Left renal cortex interstitium (tissue), 4 donors: ENCODE results near the gene GJC3. TPM values are rescaled to one million over a fixed set of nuclear protein-coding genes. Genes with fewer than 3 reads are reported as not detected.
"Not testable (repeated sequence)": the region's sequence is repeated elsewhere in the genome, so short reads cannot be mapped to it uniquely, and the experiment has no call there.

ENCODE experiments used
- DNase-seq, 4 donors: peaks; one replicate each; pipeline ENCODE4 v3.0.0-alpha.2; 2013; ENCODE audit warnings: low read depth in 4 of 4, low spot score in 2 of 4, missing footprints in 1 of 4
- polyA plus RNA-seq, 4 donors: library from polyadenylated mRNA; unstranded; fragments of 120-200 nt; gene quantifications; one replicate each; pipeline ENCODE4 v1.2.1, GENCODE V29; 2013; ENCODE audit not compliant: insufficient read length in 4 of 4

Gene GJC3
- polyA plus RNA-seq, 4 donors: 0.76 to 1.4 (median 1.2) TPM

DNA sequence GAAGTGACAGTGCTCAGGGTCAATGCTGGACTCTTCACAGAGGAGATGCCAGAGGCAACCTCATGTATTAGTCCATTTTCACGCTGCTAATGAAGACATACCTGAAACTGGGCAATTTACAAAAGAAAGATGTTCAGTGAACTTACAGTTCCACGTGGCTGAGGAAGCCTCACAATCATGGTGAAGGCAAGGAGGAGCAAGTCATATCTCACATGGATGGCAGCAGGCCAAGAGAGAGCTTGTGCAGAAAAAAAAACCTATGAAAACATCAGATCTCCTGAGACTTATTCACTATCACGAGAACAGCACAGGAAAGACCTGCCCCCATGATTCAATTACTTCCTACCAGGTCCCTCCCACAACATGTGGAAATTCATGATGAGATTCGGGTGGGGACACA, 5.6 kb upstream of the GJC3 start:
- DNase-seq: not testable (repeated sequence)

GRCh38 chr7:99930376-99930775, 956 bp upstream of the GJC3 start:
- DNase-seq: no peak

DNA sequence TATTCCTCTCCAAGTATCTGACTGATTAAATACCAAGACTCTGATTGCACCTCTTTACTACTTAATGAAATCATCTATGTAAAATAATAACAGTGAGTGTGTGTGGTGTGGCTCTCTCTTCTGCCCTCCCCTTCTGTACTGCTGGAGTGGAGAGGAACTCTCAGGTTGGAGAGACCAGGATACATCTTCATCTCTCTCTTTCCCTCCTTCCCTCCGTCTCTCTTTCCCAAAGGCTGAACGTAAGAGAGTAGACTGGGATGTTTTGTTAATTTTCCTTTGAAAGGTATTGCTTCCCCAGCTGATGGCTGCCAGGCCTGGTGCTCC, 272 bp upstream of the GJC3 start:
- no peak for DNase-seq

DNA sequence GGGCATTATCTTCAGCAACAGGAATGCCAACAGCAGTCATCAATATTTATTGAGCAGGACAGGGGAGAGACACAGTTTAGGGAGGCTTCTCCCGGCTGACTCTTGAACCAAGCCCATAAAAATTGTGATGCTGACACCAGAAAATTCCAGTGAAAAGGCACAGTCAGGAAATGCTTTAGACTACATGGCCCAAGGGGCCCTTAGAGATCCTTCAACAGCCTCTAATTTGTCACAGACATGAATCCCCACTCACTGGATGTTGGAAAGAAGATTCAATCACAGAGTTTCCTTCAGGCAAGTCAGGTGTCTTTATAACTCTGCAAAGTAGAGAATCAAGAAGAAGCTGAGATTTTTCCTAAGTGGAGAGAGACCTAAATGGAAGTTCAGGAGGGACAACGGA, 1.2 kb downstream of the GJC3 start:
- no peak for DNase-seq

GRCh38 chr7:99927536-99927935, 1.9 kb downstream of the GJC3 start:
- DNase-seq: no peak

GRCh38 chr7:99926321-99926720, 3.1 kb downstream of the GJC3 start:
- DNase-seq: no peak

- no peak for DNase-seq
These were observed 6.2 kb downstream of the GJC3 start for GRCh38 chr7:99923200-99923599.

DNA sequence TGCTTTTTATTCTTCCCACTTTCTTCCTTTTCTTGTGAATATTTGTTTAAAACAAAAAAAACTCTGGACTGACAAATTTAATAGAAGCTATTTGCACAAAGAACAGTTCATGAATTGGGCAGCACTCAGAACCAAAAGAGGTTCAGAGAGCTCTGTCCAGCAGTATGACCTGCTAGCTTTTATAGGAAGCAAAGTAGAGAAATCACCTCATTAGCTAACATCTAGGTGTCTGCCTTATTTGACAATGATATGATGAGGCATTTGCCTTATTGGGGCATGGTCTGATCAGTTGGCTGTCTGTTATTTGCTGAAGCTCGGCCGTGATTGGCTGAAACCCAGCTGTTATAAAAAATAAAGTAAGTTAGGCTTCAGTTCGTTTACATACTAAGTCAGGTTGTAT, 9.3 kb downstream of the GJC3 start:
- DNase-seq: no peak

DNA sequence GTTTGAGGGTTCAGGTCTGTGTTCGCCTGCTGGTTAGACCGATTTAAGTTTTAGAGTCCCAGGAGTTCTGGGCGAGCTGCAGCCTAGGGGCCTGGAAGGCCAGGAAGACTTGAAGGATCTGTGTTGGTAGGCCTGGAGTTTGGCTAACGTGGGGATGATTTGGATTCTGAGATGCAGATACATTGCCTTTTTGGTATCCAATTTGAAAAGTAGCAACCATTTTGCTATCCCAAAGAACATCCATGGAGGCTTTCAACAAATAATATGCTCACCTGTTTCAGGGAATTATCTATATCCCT, 9.7 kb downstream of the GJC3 start:
- peak in 1 of 4 donors; percentile 27 for DNase-seq

GRCh38 chr7:99918959-99919813, 10.2 kb downstream of the GJC3 start, which contains the start of gene TRIM4:
Gene TRIM4, minus strand, starts transcription at chr7:99919530. Its CDS starts 129 bp downstream, at chr7:99919401.
- DNase-seq: peak; percentile 56 to 78 (median 70)

GRCh38 chr7:99910976-99911375, 18.4 kb downstream of the GJC3 start:
- DNase-seq: no peak

GRCh38 chr7:99901581-99901980, 27.8 kb downstream of the GJC3 start:
- DNase-seq: no peak

GRCh38 chr7:99899830-99900519, 29.4 kb downstream of the GJC3 start:
- no peak for DNase-seq

DNA sequence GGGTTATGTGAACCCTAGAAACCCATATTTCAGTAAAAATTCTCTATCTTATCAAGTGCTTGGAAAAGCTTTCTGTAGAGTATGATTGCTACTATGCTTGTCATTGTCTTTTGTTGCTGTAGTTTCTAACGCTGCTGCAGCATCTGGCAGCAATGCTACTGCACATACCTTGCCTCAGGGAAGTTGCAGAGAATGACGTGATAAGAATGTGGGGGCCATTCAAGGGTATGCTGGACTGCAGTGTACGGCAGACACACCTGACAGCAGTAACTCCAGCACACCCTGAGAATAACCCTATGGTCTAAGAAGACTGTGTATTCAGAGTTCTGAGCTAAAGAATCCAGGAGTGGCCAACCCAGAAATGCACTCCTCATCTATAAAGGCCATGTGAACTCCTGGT, 30.6 kb downstream of the GJC3 start:
- DNase-seq: no peak

DNA sequence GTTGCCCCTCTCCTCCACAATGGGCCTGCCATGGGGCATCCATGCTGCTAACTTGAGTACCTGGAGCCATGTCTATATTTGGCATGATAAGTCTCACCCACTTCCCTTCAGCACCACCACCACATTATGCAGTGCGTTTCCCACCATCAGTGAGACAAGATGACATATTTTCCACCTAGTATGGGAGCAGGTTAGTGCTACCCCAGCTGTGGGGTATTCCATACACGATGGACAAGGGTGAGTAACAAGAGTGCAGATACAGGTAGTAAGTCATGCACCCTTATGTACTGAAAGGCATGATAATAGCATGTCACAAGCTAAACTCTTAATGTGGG, 31.4 kb downstream of the GJC3 start:
- DNase-seq: no peak

DNA sequence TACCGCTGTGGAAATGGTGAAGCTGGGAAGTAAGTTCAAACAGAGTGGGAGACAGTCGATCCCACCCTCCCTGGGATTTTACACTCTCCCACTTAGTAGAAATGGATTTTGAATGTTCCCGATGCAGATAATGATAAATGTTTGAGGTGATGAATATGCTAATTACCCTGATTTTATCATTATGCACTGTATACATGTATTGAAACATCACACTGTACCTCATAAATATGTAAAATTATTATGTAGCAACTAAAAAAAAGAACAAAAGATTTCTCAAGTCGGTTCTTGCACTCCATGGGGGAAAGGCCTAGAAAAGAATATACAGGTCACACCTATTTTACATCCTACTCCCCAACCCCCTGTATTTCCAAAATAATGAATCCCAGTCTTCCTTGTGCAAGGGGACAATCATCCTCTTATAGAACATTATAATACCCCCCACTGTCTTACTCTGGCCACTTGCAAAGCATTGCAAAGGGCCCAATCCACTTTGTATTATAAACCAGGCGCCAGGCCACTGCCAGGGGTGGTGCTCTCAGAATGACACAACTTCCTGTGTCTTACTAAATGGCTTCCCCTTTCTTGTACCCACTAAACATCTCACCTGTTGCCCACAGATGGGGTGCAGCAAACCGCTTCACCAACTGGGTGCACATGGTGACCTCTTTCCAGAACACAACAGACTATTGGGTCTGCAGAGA, 31.9 kb downstream of the GJC3 start:
- no peak for DNase-seq

- DNase-seq: no peak
These were observed 34.7 kb downstream of the GJC3 start for GRCh38 chr7:99894738-99895137.

DNA sequence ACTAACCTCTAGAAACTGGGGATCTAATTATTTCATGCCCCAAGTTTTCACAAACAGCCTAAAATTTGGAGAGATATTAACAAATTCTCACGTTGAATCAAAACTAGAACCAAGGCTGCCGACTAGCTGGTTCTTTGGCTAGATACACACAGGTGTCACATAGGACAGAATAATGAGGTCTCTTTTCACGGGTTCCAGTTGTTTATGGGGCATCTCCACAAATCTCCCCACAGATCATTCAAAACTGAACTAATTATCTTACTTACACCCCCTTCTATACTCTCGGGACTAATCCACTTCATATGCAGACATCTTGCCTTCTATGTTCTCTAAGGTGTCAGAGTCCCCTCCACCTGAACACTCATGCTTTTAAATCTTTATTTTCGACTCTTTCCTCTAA, 36.1 kb downstream of the GJC3 start:
- no peak for DNase-seq

DNA sequence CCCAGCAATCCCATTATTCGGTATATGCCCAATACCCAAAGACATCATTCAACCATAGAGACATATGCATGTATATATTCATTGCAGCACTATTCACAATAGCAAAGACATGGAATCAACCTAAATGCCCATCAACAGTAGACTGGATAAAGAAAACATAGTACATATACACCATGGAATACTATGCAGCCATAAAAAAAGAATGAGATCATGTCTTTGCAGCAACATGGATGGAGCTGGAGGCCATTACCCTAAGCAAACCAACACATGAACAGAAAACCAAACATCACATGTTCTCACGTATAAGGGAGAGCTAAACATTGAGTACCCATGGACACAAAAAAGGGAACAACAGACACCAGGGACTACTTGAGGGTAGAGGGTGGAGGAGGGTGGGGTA, 39.1 kb downstream of the GJC3 start:
- DNase-seq: not testable (repeated sequence)

- not testable (repeated sequence) for DNase-seq
These were observed 41.1 kb downstream of the GJC3 start for GRCh38 chr7:99888366-99888765.

DNA sequence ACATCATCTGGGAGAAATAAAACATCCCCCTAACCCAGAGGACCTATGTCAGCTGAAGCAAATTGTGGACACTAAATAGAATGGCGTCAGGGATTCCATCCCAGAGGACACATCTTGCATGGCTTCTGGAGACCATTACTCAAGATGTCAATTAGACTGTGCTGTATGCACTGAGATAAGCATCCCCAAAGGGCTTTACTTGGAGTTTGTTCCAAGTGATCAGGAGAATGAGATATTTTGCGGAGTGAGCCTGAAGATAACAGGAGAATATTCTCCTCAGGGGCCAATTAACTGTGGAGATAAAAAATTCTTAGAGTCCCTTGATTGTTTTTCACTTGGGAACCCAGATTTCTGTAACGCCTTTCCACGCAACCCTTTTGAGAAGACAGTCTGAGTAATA, 48.0 kb downstream of the GJC3 start:
- no peak for DNase-seq

- DNase-seq: no peak
These were observed 52.5 kb downstream of the GJC3 start, which contains the start of gene OR2AE1 for GRCh38 chr7:99876933-99877332. Gene OR2AE1, minus strand, starts transcription at chr7:99877033. Its CDS starts 0 bp downstream, at chr7:99877033.
